Tibial nerve (tissue), 4 donors: ENCODE measurements around the gene COCH. TPM values are rescaled to one million over a fixed set of nuclear protein-coding genes. Genes with fewer than 3 reads are reported as not detected.
A peak's percentile ranks its signal among the peaks of the same experiment; 100 is the strongest.

Experiments
- DNase-seq, 2 donors: peaks; one replicate each; pipeline ENCODE4 v3.0.0-alpha.2; 2019; ENCODE audit warnings: low spot score in 2 of 2
- H3K27ac ChIP-seq, 4 donors: fragments of 200-600 bp; sonication (generic) in 3 of 4; one replicate each; pipeline ENCODE4 v1.5.1; 2017 to 2019; ENCODE audit warnings: mild to moderate bottlenecking in 1 of 4
- H3K27me3 ChIP-seq, 2 donors: fragments of 200-600 bp; sonication (generic) in 1 of 2; one replicate each; pipeline versions ENCODE4 v1.5.1 to v1.6.0; 2017 to 2019
- H3K36me3 ChIP-seq, 3 donors: fragments of 200-600 bp; sonication (generic); one replicate each; pipeline ENCODE4 v1.5.1; 2018 to 2019
- H3K4me1 ChIP-seq, 4 donors: fragments of 200-600 bp; sonication (generic) in 3 of 4; one replicate each; pipeline ENCODE4 v1.5.1; 2017 to 2019
- H3K4me3 ChIP-seq, 4 donors: fragments of 200-600 bp; sonication (generic) in 3 of 4; one replicate each; pipeline ENCODE4 v1.5.1; 2017 to 2019; ENCODE audit warnings: mild to moderate bottlenecking in 1 of 4, moderate library complexity in 1 of 4
- H3K9me3 ChIP-seq, 4 donors: fragments of 200-600 bp; sonication (generic) in 3 of 4; one replicate each; pipeline ENCODE4 v1.5.1; 2017 to 2019
- CTCF ChIP-seq, 5 experiments: fragments of 200-600 bp in 3 of 5; fragments of 450-650 bp in 2 of 5; sonication (generic) in 3 of 5; IDR thresholded peaks; one replicate each; pipeline ENCODE4 v1.5.1; 2016 to 2019; ENCODE audit warnings: antibody characterized with exemption in 5 of 5, mild to moderate bottlenecking in 3 of 5, moderate library complexity in 2 of 5
- EP300 ChIP-seq, 2 donors: sonication (generic); formaldehyde crosslinking; IDR thresholded peaks; one replicate each; pipeline ENCODE4 v1.6.1; 2017; ENCODE audit warnings: antibody characterized with exemption in 2 of 2, mild to moderate bottlenecking in 1 of 2
- POLR2A ChIP-seq, 2 donors: fragments of 450-650 bp; IDR thresholded peaks; one replicate each; pipeline ENCODE4 v1.6.1; 2017; ENCODE audit warnings: antibody characterized with exemption in 2 of 2, mild to moderate bottlenecking in 2 of 2, moderate library complexity in 2 of 2
- WGBS, 2 donors: methylation state at CpG; one replicate each; pipeline ENCODE4 v1.1.5; 2018; 5-methylcytosine and 5-hydroxymethylcytosine counted together
- total RNA-seq, 4 donors: library from RNA; depleted of rRNA; stranded (reverse); fragments of >200 nt; gene quantifications; one replicate each; pipeline ENCODE4 v1.1.0, GENCODE V29; 2016

The COCH gene
- total RNA-seq, 4 donors from 2014 or later = 3.6 to 10.3 (median 5.4) TPM

DNA sequence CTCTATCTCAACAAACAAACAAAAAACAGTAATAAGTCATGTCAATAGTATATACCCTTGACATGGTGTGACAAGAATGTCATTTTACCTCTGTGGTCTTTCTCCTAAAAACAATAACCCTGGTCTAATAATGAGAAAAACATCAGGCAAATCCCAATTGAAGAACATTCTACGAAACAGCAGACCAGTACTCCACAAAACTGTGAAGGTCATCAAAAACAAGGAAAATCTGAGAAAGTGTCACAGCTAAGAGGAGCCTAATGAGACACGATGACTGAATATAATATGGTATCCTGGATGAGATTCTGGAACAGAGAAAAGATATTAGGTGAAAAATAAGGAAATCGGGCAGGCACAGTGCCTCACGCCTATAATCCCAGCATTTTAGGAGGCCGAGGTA lies 5.6 kb upstream of the COCH start:
- H3K27me3 ChIP-seq = peaks cover 0 to 16% of the 10 kb centered on the region in 2 donors
- no peak for DNase-seq
- 96 to 97% methylated on average over 5 of the region's 5 CpGs for WGBS, 2 donors

DNA sequence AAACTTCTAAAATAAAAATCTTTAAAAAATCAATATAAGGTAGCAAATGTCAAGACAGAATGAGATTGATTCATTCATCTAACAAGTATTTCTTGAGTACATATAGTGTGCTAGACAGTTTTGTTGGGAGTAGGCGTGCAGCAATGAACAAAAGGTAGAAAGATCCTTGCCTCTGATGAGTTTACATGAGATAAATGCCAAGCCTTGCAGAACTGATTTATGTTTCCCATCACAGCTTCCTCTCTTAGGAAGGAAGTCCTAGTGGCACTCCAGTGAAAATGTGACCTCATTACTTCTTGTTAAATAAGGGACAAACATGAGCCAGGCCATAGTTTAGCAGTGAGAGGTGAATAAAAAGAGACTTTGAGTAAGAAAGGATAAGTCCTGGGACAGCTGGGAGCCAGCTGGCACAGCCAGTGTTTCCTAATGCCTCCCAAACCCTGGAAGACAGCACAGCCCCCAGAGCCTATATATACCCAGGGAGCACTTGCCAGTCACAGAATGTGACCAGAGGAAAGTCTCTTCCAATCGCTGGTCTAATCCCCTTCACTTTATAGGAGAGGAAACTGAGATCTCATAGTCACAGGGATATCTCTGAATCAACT lies 4.7 kb upstream of the COCH start:
- TF ChIP-seq EP300 (IDR thresholded peaks at IDR 0.05) (no peak), POLR2A (IDR thresholded peaks at IDR 0.05) (no peak), CTCF (IDR thresholded peaks at IDR 0.05) (no peak)
- Histone ChIP-seq H3K4me1 (peaks cover 0 to 9% (median 7%) of the 10 kb centered on the region in 4 donors), H3K4me3 (no peak overlapping the region), H3K27me3 (peaks cover 0 to 25% of the 10 kb centered on the region in 2 donors), H3K9me3 (no peaks in the 10 kb centered on the region), H3K36me3 (no peaks in the 10 kb centered on the region), H3K27ac (no peak overlapping the region)
- 56 to 71% methylated on average over 2 of the region's 2 CpGs for whole genome bisulfite sequencing, 2 donors
- no peak for DNase-seq

More for the DNA sequence above, 5.6 kb upstream of the COCH start:
- Histone ChIP-seq H3K4me3 (no peak overlapping the region), H3K36me3 (no peaks in the 10 kb centered on the region), H3K9me3 (no peaks in the 10 kb centered on the region), H3K27ac (no peak overlapping the region), H3K4me1 (peaks cover 0 to under 1% (median 0%) of the 10 kb centered on the region in 4 donors)
- TF ChIP-seq CTCF (IDR thresholded peaks at IDR 0.05) (no peak), EP300 (IDR thresholded peaks at IDR 0.05) (no peak), POLR2A (IDR thresholded peaks at IDR 0.05) (no peak)

DNA sequence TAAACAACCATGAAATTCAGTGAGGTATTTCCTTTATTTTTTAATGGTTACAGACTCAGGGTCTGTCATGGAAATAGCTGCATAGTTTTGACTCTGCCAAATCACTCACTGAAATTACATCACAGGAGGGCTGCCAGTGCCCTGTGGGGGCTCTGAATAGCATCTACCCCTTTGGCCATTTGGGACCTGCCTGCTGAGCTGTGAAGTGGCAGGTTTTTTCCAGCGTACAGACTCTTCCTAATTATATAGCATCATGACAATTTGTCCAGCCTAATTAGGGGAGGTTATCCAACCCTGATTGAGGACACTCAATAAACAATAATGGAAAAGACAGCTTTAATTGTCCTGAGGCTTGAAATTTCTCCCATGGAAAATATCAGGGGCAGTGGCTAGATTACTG lies 1.8 kb upstream of the COCH start:
- H3K27ac ChIP-seq = no peak overlapping the region
- WGBS, 2 donors = 79 to 89% methylated on average over 1 of the region's 1 CpG
- H3K9me3 ChIP-seq = no peaks in the 10 kb centered on the region
- no peaks in the 10 kb centered on the region for H3K36me3 ChIP-seq
- TF ChIP-seq EP300 (IDR thresholded peaks at IDR 0.05) (no peak), CTCF (IDR thresholded peaks at IDR 0.05) (no peak), POLR2A (IDR thresholded peaks at IDR 0.05) (no peak)
- peaks cover 0 to 44% of the 10 kb centered on the region in 2 donors for H3K27me3 ChIP-seq
- no peak overlapping the region for H3K4me3 ChIP-seq
- no peak for DNase-seq
- peaks cover 0 to 22% (median 15%) of the 10 kb centered on the region in 4 donors for H3K4me1 ChIP-seq

- no peaks in the 10 kb centered on the region for H3K9me3 ChIP-seq
- peak overlapping the region; percentile 21 to 64 (median 48) for H3K4me3 ChIP-seq
- WGBS, 2 donors = 71% methylated on average over 20 of the region's 20 CpGs
- H3K4me1 ChIP-seq = peaks cover 0 to 22% (median 15%) of the 10 kb centered on the region in 4 donors
- H3K36me3 ChIP-seq = no peaks in the 10 kb centered on the region
- DNase-seq = no peak
- H3K27me3 ChIP-seq = peaks cover 0 to 40% of the 10 kb centered on the region in 2 donors
- no peak overlapping the region for H3K27ac ChIP-seq
- TF ChIP-seq EP300 (IDR thresholded peaks at IDR 0.05) = no peak
- no peak for TF ChIP-seq POLR2A (IDR thresholded peaks at IDR 0.05)
- no peak for TF ChIP-seq CTCF (IDR thresholded peaks at IDR 0.05)
These were observed 845 bp upstream of the COCH start for GRCh38 chr14:30873308-30874119.
